GM18520 (cell line): Measurements from ENCODE around the gene KIRREL2.
"Not testable (repeated sequence)": the region's sequence is repeated elsewhere in the genome, so short reads cannot be mapped to it uniquely, and the experiment has no call there.

Source experiments
- ATAC-seq: cut with Tn5 transposase; IDR thresholded peaks from one replicate; pipeline ENCODE4 v1.9.1; 2021; ENCODE audit not compliant: unreplicated experiment

KIRREL2 gene

DNA sequence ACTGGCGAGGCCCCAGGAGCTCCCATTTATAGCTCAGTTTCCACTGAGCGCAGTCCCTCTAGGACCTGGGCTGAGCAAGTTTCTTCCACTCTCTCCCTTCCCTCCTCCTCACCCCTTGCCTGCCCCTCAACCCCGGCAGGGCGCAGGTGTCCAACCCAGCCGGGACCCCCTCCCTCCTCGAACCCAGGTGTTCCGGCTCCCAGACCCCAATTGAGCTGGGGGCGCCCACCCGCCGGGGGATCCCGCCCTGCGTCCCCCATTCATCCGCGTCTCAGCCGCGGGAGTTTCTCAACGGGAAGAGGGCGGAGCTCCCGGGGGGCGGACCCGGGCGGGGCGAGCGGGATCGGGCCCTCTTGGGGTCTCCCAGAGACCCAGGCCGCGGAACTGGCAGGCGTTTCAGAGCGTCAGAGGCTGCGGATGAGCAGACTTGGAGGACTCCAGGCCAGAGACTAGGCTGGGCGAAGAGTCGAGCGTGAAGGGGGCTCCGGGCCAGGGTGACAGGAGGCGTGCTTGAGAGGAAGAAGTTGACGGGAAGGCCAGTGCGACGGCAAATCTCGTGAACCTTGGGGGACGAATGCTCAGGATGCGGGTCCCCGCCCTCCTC, at the start of gene KIRREL2:
TSS of gene KIRREL2 (plus strand) at position 366 of the 604 bp plus-strand sequence. CDS start at position 575, 209 bp downstream.
- no peak for ATAC-seq

GRCh38 chr19:35807633-35808032, 49.1 kb upstream of the KIRREL2 start:
- ATAC-seq = no peak

DNA sequence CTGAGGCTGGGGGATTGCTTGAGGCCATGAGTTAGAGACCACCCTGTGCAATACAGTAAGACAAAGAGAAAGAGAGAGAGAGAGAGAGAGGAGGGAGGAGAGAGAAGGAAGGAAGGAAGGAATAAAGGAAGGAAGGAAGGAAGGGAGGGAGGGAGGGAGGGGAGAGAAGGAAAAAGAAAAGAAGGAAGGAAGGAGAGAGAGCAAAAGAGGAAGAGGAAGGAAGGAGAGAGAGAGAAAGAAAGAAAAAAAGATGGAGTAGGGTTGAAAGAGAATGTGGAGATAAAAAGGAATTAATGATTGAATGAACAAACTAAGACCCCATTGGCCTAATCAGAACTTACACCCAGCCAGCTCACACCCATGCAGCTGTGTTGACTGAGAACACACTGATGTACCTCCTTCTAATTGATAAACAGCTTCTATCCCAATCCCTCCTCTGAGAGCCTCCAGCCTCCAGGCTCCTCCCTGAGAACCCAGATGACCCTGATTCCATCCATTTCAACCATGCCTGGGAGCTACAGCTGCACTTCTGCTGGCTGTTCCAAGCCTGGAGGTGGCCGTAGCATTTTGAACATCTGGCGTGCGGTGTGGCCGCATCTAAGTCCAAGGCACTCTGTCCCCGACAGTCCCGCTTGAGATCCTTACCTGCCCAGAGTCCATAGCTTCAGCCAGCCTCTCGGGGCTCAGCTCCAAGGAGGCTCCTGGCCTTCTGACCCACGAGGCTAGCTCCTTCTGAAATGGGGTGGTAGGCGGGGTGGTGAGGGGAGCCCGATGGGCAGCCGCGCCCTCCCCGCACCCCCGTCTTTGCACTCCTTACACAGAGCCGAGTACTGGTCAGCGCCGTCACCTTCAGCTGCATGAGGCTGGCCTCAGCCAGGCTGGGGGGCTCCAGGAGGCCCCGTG, 45.1 kb upstream of the KIRREL2 start:
- ATAC-seq = no peak

GRCh38 chr19:35812220-35813042, 44.3 kb upstream of the KIRREL2 start, which contains the start of gene PRODH2:
PRODH2 (minus strand) TSS chr19:35812845; CDS start chr19:35812805, 40 bp downstream.
- ATAC-seq = no peak

GRCh38 chr19:35813043-35813890, 43.4 kb upstream of the KIRREL2 start:
- ATAC-seq = no peak

DNA sequence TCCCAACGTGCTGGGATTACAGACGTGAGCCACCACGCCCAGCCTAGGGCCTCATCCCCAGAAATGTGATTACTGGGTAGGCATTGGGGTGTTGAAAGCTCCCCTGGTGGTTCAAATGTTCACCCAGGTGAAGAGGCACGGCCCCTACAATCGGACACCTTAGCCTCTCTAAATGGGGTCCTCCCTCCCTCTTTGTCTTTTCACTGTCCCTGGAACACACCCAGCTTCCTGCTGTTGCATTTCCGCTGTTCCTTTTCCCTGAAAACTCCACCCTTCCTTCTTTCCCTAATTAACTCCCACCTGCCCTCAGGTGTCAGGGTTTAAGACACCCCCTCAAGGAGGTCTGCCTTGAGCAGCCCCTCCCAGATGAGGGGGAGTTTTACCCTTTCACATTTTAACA, 40.4 kb upstream of the KIRREL2 start:
- no peak for ATAC-seq

- ATAC-seq = no peak
Observed at GRCh38 chr19:35816846-35817245, 39.9 kb upstream of the KIRREL2 start.

DNA sequence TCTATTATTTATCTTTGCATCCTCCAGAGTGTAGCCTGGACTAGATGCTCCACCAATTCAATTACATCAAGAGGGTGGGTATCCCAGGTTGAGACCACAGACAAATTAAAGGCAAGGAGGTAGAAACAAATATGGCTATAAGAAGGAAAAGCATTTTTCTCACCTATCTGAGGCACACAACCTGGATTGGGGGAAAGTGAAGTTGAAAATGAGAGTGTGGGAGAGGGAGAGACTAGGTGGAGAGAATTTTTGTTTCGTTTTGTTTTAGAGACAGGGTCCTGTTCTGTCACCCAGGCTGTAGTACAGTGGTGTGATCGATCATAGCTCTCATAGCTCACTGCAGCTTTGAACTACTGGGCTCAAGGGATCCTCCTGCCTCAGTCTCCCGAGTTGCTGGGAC, 38.3 kb upstream of the KIRREL2 start:
- no peak for ATAC-seq

- no peak for ATAC-seq
Observed at GRCh38 chr19:35822579-35822978, 34.1 kb upstream of the KIRREL2 start.

- no peak for ATAC-seq
Observed at GRCh38 chr19:35824150-35824549, 32.6 kb upstream of the KIRREL2 start.

- no peak for ATAC-seq
Observed at GRCh38 chr19:35828692-35829301, 27.9 kb upstream of the KIRREL2 start.

DNA sequence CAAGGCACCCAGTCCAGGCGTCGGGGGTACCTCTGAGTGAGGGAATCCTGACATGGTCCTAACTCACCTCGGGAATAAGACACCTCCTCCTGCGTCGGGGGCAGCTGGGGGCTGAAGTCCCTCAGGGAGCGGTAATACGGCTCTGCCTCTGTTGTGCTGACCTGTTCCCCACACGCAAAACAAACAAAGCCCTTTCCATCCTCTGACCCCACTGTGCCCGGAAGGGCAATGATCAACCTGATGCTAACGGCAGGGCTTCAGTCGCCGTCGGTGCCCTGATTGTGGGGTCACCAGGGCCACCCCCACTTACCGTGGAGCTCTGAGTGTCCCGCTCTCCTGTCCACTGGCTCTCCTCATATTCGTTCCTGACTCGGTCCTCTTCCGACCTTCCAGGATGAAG, 25.7 kb upstream of the KIRREL2 start:
- ATAC-seq = no peak

DNA sequence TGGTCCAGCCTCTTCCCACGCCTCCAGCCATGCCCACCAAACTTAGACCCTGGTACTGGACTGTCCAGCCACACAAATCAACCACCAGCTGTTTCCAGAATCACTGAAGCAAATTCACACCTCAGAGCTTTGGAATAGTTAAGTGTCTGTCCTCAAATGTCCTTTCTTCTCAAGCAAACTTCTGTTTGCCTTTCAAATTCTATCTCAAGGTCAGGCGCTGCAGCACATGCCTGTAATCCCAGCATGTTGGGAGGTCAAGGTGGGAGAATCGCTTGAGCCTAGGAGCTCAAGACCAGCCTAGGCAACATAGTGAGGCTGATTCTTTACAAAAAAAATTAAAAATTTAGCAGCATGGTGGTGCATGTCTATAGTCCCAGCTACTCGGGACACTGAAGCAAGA, 24.7 kb upstream of the KIRREL2 start:
- no peak for ATAC-seq

GRCh38 chr19:35833972-35834371, 22.7 kb upstream of the KIRREL2 start:
- no peak for ATAC-seq

- ATAC-seq = not testable (repeated sequence)
Observed at GRCh38 chr19:35836096-35836495, 20.6 kb upstream of the KIRREL2 start.

DNA sequence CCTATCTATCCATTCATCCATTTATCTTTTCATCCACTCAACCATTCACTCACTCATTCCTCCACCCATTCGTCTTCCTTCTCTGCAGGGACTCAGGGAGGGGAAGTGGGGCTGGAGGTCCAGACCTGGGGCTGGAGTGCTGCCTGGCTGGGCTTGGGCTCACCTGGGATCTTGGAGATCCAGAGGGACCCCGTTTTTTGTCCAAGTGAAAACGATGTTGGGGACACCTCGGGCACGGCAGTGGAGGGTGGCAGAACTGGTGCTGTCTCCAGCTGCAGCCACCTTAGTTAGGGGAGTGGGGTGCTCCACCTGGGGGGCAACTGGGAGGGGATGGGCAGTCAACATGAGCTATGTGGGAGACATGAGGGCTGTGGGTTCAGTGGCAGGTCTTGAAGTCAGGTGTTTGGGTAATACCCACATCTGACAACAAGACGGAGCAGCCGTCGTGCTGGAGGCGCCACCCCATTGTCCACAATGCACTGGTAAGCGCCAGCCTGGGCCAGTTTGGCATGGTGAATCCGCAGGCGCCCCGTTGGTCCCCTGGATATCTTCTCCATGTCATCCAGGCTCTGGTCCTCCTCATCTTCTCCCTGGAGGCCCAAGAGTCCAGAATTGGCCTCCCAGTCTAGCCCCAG, 14.6 kb upstream of the KIRREL2 start:
- ATAC-seq = no peak

DNA sequence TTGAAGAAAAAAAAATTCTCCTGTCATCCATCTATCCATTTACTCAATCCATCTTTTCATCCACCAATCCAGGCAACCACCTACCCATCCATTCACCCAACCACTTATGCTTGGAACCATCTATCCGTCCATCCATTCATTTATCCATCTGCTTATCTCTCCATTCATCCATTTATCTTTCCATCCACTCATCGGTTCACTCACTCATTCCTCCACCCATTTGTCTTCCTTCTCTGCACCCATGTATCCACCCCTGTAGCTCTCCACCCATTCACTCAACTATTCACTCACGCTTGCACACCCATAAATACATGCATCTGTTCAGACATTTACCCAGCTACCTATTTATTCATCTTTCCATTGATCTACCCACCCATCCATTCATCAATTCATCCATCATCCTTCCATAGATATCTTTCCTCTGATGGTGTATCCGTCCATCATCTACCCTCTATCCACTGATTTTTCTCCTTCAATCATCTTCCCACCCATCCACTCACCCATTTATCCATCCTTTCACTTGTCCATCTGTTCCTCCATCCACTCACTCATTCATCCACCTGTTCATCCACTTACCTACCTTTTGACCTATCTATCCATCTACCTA, 13.9 kb upstream of the KIRREL2 start:
- no peak for ATAC-seq

- ATAC-seq = no peak
Observed at GRCh38 chr19:35843676-35844481, 12.8 kb upstream of the KIRREL2 start.
